LNCaP clone FGC (cell line): ENCODE measurements around the gene RBPJ.
A peak's percentile ranks its signal among the peaks of the same experiment; 100 is the strongest.

ENCODE experiments used
- DNase-seq: peaks from one replicate; pipeline ENCODE4 v3.0.0-alpha.2; 2011; ENCODE audit warnings: low read depth
- H3K4me3 ChIP-seq: 2 replicates; pipeline ENCODE4 v1.5.1; 2011; ENCODE audit warnings: mild to moderate bottlenecking, low read depth, low read length, control low read depth
- CTCF ChIP-seq: IDR thresholded peaks from 2 replicates; pipeline ENCODE4 v1.5.1; 2012; ENCODE audit warnings: mild to moderate bottlenecking; ENCODE audit not compliant: control insufficient read depth, insufficient read depth; ENCODE audit errors: extremely low read depth

RBPJ gene

DNA sequence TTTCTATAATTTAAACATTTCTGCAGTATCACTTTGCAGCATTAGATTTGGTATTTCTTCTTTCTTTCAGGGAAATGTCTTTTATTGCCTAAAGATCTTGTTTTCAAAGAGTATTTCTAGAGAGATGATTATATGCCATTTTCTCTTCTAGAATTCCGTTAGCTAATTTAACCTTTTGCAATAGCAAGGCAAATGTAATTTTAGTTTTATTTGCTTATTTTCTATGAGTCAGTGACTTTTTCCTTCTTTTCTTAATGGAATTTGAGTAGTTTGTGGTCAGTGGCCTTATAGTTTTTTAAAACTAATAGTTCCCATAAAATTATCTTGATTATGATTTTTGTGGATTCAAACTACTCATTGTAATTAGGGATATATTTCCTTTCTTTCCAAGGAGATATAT, 97.3 kb downstream of the RBPJ start:
- DNase-seq = no peak
- TF ChIP-seq CTCF = no peak
- H3K4me3 ChIP-seq = no peak overlapping the region

- no peak for TF ChIP-seq CTCF
- DNase-seq = no peak
Observed at GRCh38 chr4:26418850-26419249, 98.0 kb downstream of the RBPJ start.

GRCh38 chr4:26420438-26420837, 99.6 kb downstream of the RBPJ start:
- TF ChIP-seq CTCF = no peak
- DNase-seq = no peak
- no peak overlapping the region for H3K4me3 ChIP-seq

More at GRCh38 chr4:26418850-26419249, 98.0 kb downstream of the RBPJ start:
- H3K4me3 ChIP-seq = no peak overlapping the region

- TF ChIP-seq CTCF = no peak
- H3K4me3 ChIP-seq = no peak overlapping the region
- DNase-seq = no peak
Observed at GRCh38 chr4:26420913-26421312, 100.1 kb downstream of the RBPJ start.

DNA sequence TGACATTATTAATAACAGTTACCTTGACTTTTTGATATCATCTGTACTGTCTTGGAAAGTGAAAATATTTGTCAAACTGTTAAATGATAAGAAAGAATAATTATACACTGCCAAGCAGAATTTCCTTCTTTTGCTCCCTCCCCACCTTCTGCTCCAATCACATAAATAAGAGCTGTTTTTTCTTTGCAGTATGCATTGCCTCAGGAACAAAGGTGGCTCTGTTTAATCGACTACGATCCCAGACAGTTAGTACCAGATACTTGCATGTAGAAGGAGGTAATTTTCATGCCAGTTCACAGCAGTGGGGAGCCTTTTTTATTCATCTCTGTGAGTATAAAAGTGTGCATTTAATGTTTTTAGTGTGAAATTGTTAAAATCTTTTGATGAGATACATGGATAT, 103.3 kb downstream of the RBPJ start:
- no peak for TF ChIP-seq CTCF
- H3K4me3 ChIP-seq = no peak overlapping the region
- DNase-seq = no peak

- TF ChIP-seq CTCF = peak; percentile 16; the same call in 1 of the 2 replicates
- no peak for DNase-seq
- no peak overlapping the region for H3K4me3 ChIP-seq
Observed at GRCh38 chr4:26424838-26425237, 104.0 kb downstream of the RBPJ start.

DNA sequence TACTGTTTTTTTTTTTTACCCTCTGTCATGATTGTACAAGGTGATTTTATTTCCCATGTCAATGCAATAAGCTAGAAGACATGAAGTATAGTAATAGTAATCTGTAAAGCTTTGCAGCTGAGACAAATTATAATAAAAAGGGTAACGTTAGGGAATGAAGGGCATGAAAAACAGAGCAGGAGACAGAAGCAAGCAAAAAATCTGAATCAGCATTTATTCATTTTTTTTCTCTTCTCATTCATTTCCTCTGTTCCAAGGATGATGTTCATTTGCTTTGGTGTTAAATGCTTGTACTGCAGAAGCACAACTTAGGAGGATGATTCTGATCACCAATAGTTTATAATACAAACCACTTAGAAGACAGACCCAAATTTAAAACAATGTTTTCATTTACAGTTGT, 105.1 kb downstream of the RBPJ start:
- H3K4me3 ChIP-seq = no peak overlapping the region
- DNase-seq = no peak
- no peak for TF ChIP-seq CTCF
